GM18907 (cell line): ENCODE measurements around the gene AUTS2.

Experiments used
- ATAC-seq: cut with Tn5 transposase; IDR thresholded peaks from one replicate; pipeline ENCODE4 v1.9.1; 2021; ENCODE audit warnings: mild to moderate bottlenecking, moderate library complexity; ENCODE audit not compliant: unreplicated experiment

AUTS2 gene

GRCh38 chr7:69598081-69598486 is at the start of gene AUTS2:
Gene AUTS2, plus strand, starts transcription at chr7:69598475. Its CDS starts 1,179 bp downstream, at chr7:69599654.
- ATAC-seq: peak; percentile 60

GRCh38 chr7:69550991-69551390 is 47.3 kb upstream of the AUTS2 start:
- ATAC-seq: no peak

- ATAC-seq: no peak
Observed at GRCh38 chr7:69553190-69553589, 45.1 kb upstream of the AUTS2 start.

- no peak for ATAC-seq
Observed at GRCh38 chr7:69561266-69561960, 36.9 kb upstream of the AUTS2 start.

- peak; percentile 82 for ATAC-seq
Observed at GRCh38 chr7:69564454-69565417, 33.5 kb upstream of the AUTS2 start.

GRCh38 chr7:69567800-69568199 is 30.5 kb upstream of the AUTS2 start:
- ATAC-seq: no peak

GRCh38 chr7:69568266-69568665 is 30.0 kb upstream of the AUTS2 start:
- ATAC-seq: no peak

- ATAC-seq: no peak
Observed at GRCh38 chr7:69575651-69576050, 22.6 kb upstream of the AUTS2 start.

- ATAC-seq: no peak
Observed at GRCh38 chr7:69577221-69577620, 21.1 kb upstream of the AUTS2 start.

GRCh38 chr7:69585169-69585568 is 13.1 kb upstream of the AUTS2 start:
- ATAC-seq: no peak

- no peak for ATAC-seq
Observed at GRCh38 chr7:69586321-69586720, 12.0 kb upstream of the AUTS2 start.

- ATAC-seq: no peak
Observed at GRCh38 chr7:69588773-69589172, 9.5 kb upstream of the AUTS2 start.

GRCh38 chr7:69591805-69592204 is 6.5 kb upstream of the AUTS2 start:
- ATAC-seq: no peak

- ATAC-seq: no peak
Observed at GRCh38 chr7:69593511-69593910, 4.8 kb upstream of the AUTS2 start.

- no peak for ATAC-seq
Observed at GRCh38 chr7:69595415-69595814, 2.9 kb upstream of the AUTS2 start.

GRCh38 chr7:69596056-69596455 is 2.2 kb upstream of the AUTS2 start:
- no peak for ATAC-seq

GRCh38 chr7:69596723-69597277 is 1.5 kb upstream of the AUTS2 start:
- ATAC-seq: no peak

GRCh38 chr7:69597278-69598076 is 798 bp upstream of the AUTS2 start:
- ATAC-seq: peak; percentile 17

- ATAC-seq: peak; percentile 10
Observed at GRCh38 chr7:69598487-69599285, 411 bp downstream of the AUTS2 start.
